H54 (cell line): ENCODE data around the gene TMCO1.
"Not testable (repeated sequence)": the region's sequence is repeated elsewhere in the genome, so short reads cannot be mapped to it uniquely, and the experiment has no call there.

ENCODE experiments used
- DNase-seq: peaks from one replicate; pipeline ENCODE4 v3.0.0; 2011; ENCODE audit warnings: low spot score, mixed read lengths; ENCODE audit not compliant: insufficient read length
- FAIRE-seq: peaks from 3 replicates; lab custom pipeline; 2011; peaks lifted over from hg19 to GRCh38; lab: Jason Lieb, UNC
- POLR2A ChIP-seq: IDR thresholded peaks from 2 replicates; pipeline ENCODE4 v1.6.1; 2011; ENCODE audit warnings: low read depth, mild to moderate bottlenecking, low read length

Gene TMCO1, protein sequence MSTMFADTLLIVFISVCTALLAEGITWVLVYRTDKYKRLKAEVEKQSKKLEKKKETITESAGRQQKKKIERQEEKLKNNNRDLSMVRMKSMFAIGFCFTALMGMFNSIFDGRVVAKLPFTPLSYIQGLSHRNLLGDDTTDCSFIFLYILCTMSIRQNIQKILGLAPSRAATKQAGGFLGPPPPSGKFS

DNA sequence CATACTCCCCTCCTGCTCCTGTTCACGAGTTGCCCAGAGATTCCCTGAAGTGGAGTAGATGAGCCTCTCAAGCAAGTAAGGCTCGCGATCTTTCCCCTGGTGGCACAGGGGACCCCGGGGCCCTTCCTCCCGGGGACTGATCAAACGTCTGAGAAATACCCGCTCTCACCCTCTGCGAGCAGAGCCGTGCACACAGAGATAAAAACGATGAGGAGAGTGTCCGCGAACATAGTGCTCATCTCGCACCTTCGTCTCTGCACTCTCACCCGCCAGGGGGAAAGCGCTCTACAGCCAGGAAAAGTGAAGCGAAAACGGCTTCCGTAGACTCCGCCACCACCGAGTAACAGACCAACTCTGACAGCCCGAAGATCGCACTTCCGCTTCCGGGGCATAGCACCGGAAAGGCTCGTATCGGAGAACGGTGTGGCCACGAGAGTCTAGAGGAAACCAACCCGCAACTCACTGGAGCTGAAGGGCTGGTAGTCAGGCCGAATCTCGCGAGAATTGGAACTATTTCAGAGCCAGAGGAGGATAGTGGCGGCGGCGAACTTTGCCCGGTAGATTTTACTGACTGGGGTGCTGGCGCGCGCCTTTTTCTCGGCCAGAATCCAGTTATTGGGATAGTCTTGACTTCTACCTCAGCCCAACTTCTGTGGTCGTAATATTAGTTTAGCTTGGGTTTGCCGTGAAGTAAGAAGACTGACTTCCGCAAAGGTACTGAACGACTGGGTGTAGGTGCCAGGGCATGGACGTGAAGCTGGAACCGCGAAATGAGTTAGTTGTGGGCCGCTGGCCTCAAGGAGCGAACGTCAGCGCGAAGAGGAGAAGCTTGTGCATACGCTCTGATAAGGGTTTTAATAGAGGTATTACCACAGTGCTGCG is at the start of gene TMCO1:
TSS of gene TMCO1 (minus strand) at position 356 of the 882 bp plus-strand sequence. CDS start at position 239, 117 bp downstream.
- FAIRE-seq, result peak; percentile 94
- peak; percentile 96 for DNase-seq
- TF ChIP-seq POLR2A, result peak; percentile 88

DNA sequence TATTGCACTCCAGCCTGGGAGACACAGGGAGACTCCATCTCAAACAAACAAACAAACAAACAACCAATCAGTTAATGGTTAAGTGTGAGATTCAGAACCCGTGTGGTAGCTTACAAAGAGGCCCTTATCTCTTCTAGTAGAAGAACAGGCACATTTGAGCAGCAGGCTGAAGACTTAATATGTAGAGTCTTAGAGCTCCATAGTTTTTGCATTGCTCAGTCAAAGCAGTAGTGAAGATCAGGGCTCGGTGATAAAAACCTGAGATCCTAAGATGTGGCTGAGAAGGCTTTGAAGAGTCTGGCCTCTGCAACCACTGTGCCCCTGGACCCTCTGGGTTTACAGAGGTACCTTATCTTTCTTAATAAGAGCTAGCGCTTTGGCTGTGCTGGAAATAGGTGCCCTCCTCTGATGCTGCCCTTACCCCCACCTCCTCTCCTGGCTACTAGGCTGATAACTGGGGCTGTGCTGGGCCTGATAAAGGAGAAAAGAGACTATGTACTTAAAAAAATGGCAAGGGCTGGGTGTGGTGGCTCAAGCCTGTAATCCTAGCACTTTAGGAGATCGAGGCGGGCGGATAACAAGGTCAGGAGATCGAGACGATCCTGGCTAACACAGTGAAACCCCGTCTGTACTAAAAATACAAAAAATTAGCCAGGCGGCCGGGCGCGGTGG is 48.3 kb upstream of the TMCO1 start:
- DNase-seq (no peak), FAIRE-seq (no peak)
- no peak for TF ChIP-seq POLR2A

DNA sequence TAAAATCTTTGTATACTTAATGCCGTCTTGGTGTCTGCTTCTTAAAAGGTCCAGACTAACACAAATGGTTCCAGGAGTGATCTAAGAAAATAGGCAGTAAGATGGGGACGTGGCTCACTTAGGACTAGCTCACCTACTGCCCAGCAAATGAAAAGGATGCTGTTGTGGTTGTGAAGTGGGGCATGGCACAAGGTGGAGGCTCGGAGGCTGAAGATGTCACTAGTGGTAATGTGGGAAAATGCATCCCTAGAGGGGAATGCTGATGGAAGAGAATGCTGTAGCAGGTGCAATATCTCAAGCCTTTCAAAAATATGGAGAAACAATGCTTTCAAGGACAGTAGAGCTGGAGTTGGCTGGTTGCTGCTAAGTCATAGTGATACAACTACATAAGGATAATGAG is 47.5 kb upstream of the TMCO1 start:
- DNase-seq, result no peak
- TF ChIP-seq POLR2A, result no peak
- no peak for FAIRE-seq

DNA sequence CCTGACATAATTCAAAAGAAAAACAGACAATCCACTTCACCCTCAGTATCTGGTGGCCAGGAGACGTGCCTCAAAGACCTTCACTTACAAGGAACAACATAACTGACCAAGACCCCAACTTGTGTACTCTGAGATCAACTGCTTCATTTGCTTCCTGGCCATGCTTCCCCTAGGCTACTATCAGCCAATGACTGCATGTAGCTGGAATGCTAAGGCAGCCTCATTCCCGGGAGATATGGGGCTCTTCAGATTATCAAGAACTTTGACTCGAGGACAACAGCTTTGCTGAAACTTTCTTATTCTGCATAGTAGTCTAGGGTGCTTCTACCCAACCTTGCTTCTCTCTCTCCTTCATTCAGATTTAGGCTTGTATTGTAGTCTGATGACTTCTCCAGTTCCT is 47.1 kb upstream of the TMCO1 start:
- TF ChIP-seq POLR2A, result no peak
- FAIRE-seq, result no peak
- no peak for DNase-seq

DNA sequence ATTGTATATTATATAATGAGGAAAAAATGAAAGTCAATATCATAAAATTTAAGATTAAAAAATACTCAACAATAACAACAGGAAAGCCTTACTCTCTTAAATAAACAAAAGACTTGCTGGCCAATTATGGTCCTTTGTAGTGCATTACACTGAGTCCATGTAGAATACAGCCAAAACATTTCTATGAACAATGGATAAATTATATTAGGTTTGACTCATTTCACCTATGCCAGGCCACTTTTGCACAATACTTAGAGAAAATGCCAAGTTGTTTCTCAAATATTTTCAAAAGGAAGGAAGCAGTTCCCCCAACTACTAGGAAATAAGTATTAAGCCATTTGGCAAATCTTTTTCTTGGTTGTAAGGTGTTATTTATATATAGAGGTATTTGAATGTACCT is 38.9 kb upstream of the TMCO1 start:
- FAIRE-seq (no peak), DNase-seq (no peak)
- TF ChIP-seq POLR2A, result no peak

DNA sequence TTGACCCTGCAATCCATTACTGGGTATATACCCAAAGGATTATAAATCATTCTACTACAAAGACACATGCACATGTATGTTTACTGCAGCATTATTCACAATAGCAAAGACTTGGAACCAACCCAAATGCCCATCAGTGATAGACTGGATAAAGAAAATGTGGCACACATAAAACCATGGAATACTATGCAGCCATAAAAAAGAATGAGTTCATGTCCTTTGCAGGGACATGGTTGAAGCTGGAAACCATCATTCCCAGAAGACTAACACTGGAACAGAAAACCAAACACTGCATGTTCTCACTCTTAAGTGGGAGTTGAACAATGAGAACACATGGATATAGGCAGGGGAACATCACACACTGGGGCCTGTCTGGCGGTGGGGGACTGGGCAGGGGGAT is 35.8 kb upstream of the TMCO1 start:
- DNase-seq, FAIRE-seq: not testable (repeated sequence)

DNA sequence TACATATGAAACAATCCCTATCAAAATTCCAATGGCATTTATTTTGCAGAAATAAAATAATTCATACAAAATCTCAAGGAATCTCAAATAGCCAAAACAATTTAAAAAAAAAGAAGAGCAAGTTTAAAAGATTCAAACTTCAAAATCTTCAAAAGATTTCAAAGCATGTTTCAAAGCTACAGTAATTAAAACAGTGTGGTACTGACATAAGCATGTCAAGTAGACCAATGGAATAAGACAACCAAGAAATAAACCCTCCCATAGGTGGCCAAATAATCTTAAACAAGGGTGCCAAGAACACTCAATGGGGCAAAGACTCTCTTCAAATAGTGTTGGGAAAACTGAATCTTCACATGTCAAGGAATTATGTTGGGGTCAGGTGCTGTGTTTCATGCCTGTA is 30.7 kb upstream of the TMCO1 start:
- DNase-seq, result no peak
- TF ChIP-seq POLR2A, result no peak
- no peak for FAIRE-seq

DNA sequence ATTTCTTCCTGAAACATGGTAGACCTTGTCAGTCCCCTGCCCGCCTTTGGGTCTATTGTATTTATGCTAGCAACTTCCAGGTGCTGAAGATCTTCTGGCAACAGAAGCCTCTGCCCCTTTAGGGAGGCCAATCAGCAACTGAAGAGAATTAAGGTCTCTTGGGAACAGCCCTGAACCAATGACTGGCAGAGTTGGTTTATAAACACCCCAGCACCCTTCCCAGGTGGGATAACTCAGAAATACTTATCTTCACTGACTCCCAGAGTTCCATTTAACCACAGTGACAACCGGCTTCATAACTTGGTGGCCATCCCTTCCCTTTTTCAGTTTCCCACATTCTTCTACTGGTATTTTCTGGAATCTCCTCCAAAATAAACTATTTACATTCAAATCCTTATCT is 27.2 kb upstream of the TMCO1 start:
- FAIRE-seq (no peak), DNase-seq (no peak)
- no peak for TF ChIP-seq POLR2A

DNA sequence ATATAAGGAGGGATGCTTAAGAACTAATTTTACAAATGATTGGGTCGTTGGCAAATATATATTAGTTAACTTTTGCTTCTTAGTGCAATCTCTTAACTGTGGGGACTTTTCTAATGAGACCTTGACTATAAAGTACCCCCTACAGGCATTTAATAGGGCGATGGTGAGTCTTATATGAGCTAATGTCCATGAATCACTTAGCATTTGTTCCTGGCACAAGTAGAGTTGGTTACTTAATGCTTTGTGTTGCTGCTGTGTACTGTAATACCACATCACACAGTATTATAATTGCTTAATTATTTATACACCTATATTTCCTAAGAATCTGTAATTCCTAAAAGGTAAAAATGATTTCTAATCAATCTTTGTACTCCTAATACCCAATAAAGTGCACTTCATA is 25.3 kb upstream of the TMCO1 start:
- TF ChIP-seq POLR2A, result no peak
- FAIRE-seq (no peak), DNase-seq (no peak)

DNA sequence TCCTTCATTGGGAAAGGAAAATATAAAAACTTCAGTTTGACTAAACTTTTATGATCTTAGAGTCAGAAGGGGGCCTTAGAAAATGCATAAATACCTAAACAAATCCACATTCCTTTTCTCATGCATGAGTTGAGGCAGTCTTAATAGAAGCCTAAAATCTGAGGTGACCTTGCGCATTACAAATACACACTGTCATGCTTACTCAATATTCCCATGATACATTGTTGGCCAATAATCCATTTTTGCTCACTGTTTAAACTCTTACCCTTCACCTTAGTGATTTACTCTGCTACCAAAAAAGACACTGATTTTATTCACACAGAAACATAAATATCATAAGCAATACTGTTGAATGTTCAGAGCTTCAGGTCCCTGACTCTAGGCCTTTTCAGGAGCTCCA is 19.1 kb upstream of the TMCO1 start:
- DNase-seq (no peak), FAIRE-seq (no peak)
- TF ChIP-seq POLR2A, result no peak

DNA sequence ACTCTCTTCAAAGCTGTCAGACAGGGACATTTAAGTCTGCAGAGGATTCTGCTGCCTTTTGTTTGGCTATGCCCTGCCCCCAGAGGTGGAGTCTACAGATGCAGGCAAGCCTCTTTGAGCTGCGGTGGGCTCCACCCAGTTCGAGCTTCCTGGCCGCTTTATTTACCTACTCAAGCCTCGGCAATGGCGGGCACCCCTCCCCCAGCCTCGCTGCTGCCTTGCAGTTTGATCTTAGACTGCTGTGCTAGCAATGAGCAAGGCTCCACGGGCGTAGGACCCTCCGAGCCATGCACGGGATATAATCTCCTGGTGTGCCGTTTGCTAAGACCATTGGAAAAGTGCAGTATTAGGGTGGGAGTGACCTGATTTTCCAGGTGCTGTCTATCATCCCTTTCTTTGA is 14.9 kb upstream of the TMCO1 start:
- FAIRE-seq, DNase-seq: not testable (repeated sequence)

DNA sequence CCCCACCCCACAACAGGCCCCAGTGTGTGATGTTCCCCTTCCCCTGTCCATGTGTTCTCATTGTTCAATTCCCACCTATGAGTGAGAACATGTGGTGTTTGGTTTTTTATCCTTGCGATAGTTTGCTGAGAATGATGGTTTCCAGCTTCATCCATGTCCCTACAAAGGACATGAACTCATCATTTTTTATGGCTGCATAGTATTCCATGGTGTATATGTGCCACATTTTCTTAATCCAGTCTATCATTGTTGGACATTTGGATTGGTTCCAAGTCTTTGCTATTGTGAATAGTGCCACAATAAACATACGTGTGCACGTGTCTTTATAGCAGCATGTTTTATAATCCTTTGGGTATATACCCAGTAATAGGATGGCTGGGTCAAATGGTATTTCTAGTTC is 9.5 kb upstream of the TMCO1 start:
- not testable (repeated sequence) for DNase-seq, FAIRE-seq

DNA sequence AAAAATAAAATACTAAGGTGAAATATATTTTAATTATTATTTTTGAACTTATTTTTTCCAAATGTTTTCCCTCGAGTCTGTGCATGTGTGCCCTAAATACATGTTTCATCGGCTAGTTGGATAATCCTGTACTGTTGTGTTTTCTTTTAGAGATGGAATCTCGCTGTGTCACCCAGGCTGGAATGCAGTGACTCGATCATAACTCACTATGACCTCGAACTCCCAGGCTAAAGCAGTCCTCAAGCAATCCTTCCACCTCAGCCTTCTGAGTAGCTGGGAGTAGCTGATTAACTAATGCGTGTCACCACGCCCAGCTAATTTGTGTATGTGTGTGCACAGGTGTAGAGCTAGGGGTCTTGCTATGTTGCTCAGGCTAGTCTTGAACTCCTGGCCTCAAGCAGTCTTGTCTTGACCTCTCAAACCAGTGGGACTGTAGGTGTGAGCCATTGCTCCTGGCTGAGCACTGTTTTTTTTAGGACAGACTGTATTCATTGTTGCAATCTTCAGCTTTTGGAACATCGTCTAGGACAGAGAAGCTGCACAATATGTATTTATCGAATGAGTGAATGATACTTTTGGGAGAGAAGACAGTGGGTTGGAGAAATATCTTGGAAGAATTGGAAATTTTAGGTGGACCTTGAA is 4.8 kb upstream of the TMCO1 start:
- no peak for TF ChIP-seq POLR2A
- FAIRE-seq (peak; percentile 96), DNase-seq (peak; percentile 12)

DNA sequence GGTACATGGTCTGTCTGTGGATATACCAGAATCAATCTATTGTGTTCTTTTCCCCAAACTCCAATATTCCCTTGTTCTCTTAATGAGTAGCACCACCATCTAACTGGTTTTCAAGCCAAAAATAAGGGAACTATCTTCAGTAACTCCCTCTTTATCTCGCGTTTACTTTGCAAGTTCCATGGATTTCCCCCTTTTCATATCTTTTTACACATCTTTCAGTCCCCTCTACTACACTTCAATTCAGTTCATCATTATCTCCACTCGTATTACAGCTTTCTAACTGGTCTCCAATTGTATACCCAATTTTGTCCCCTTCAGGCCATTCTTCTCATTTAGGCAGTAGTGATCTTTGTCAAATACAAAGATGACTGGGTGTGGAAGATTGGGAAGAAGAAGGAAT is 4.1 kb upstream of the TMCO1 start:
- FAIRE-seq, result no peak
- no peak for TF ChIP-seq POLR2A
- DNase-seq, result no peak

DNA sequence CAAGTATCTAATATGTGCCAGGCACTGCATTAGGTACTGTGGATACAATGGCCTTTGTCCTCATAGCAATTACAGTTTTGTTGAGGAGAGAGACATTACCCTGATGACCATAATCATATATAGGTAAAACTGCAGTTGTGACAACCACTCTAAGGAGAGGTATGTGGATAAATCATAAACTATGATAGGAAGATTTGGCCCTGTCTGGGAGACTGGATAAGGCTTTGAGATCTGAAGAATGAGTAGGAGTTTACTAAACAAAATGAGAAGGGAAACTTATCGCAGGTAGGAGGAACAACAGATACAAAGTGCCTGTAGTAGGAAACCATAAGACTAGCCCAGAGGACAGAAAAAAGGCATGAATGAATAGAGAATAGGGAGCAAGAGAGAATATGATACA is 4.4 kb downstream of the TMCO1 start:
- FAIRE-seq (no peak), DNase-seq (no peak)
- no peak for TF ChIP-seq POLR2A
